Kidney (tissue), 14 donors: ENCODE results near the gene RBMS1. TPM values are rescaled to one million over a fixed set of nuclear protein-coding genes. Genes with fewer than 3 reads are reported as not detected.
A peak's percentile ranks its signal among the peaks of the same experiment; 100 is the strongest.

Source experiments
- DNase-seq, 5 donors: peaks; one replicate each; pipeline ENCODE4 v3.0.0-alpha.2; 2013 to 2020
- FAIRE-seq: peaks from 2 replicates; lab custom pipeline; 2012; peaks lifted over from hg19 to GRCh38; lab: Jason Lieb, UNC
- H3K27ac ChIP-seq, 2 donors: one replicate each; pipeline ENCODE4 v1.7.0; 2013; ENCODE audit warnings: low read depth in 2 of 2, low read length in 2 of 2, inconsistent platforms in 1 of 2
- H3K27me3 ChIP-seq: one replicate; pipeline ENCODE4 v1.7.1; 2013; ENCODE audit warnings: low read length, inconsistent platforms; ENCODE audit not compliant: control insufficient read depth, insufficient read depth
- H3K36me3 ChIP-seq, 3 donors: one replicate each; pipeline versions ENCODE4 v1.7.0 to v1.7.1; 2013; ENCODE audit warnings: low read length in 3 of 3, control low read depth in 1 of 3, inconsistent platforms in 1 of 3; ENCODE audit not compliant: insufficient read depth in 3 of 3, control insufficient read depth in 2 of 3
- H3K4me1 ChIP-seq, 3 donors: one replicate each; pipeline versions ENCODE4 v1.7.0 to v1.7.1; 2013; ENCODE audit warnings: low read length in 3 of 3, inconsistent platforms in 1 of 3, low read depth in 1 of 3; ENCODE audit not compliant: control insufficient read depth in 2 of 3, insufficient read depth in 2 of 3
- H3K4me3 ChIP-seq, 3 donors: one replicate each; pipeline versions ENCODE4 v1.7.0 to v1.8.1; 2013; ENCODE audit warnings: low read length in 3 of 3, control low read depth in 1 of 3, inconsistent platforms in 1 of 3
- H3K9ac ChIP-seq, 3 donors: one replicate each; pipeline versions ENCODE4 v1.7.0 to v1.7.1; 2013; ENCODE audit warnings: low read length in 3 of 3, control low read depth in 1 of 3, inconsistent platforms in 1 of 3
- H3K9me3 ChIP-seq, 3 donors: one replicate each; pipeline versions ENCODE4 v1.7.0 to v1.7.1; 2013; ENCODE audit warnings: low read length in 3 of 3, control low read depth in 1 of 3, inconsistent platforms in 1 of 3; ENCODE audit not compliant: control insufficient read depth in 2 of 3, insufficient read depth in 1 of 3
- CTCF ChIP-seq: IDR thresholded peaks from 3 replicates; pipeline ENCODE4 v1.5.1; 2012; ENCODE audit warnings: mild to moderate bottlenecking, moderate library complexity, borderline replicate concordance; ENCODE audit not compliant: insufficient read depth; ENCODE audit errors: extremely low read depth
- intact Hi-C: fragments of 100-400 bp; cut with DNase I; formaldehyde crosslinking; loops from one replicate; pipeline ENCODE4 v1.11.1; 2022
- polyA plus RNA-seq: library from polyadenylated mRNA; stranded (reverse); fragments of 350-450 nt; fragmentation: Illumina TruSeq; extraction: RNeasy Lipid Tissue Mini Kit (QIAGEN cat#74804); gene quantifications from one replicate; pipeline ENCODE4 v1.2.3, GENCODE V29; 2014; ENCODE audit warnings: low read depth, low replicate concordance; ENCODE audit not compliant: insufficient read depth
- total RNA-seq: library from RNA; stranded (reverse); fragmentation: NEBNext Ultra II Directional; extraction: Animal tissue kit (Norgen Biotek cat#: 25700); gene quantifications from one replicate; pipeline ENCODE4 v1.2.1, GENCODE V29; 2021
- donor health status: control.
- donor health status: control.
- donor health status: control.
- donor health status: control.
- donor health status: control.
- donor health status: DM: yes; HTN: yes; CAD: no.
- donor health status: Normal renal cell carcinoma (clear cell type).

Gene RBMS1
- total and polyA plus RNA-seq, 2 donors from 2014 or later: 25.6 to 94.8 TPM

- Histone ChIP-seq H3K9me3 (no peaks in the 10 kb centered on the region), H3K27ac (peak overlapping the region in 1 of 2 donors; percentile 28), H3K36me3 (no peaks in the 10 kb centered on the region), H3K9ac (no peak overlapping the region), H3K4me3 (no peak overlapping the region), H3K27me3 (no peaks in the 10 kb centered on the region), H3K4me1 (peaks cover 0 to 8% (median 0%) of the 10 kb centered on the region in 3 donors)
- intact Hi-C loops: no loop called here
- TF ChIP-seq CTCF: no peak
- FAIRE-seq: peak; percentile 56
- peak in 4 of 5 donors; percentile 25 to 82 (median 46) for DNase-seq
These were observed 154.5 kb downstream of the RBMS1 start for GRCh38 chr2:160338901-160339685.

GRCh38 chr2:160337728-160338127 lies 155.9 kb downstream of the RBMS1 start:
- TF ChIP-seq CTCF: no peak
- intact Hi-C loops: no loop called here

GRCh38 chr2:160336635-160337034 lies 157.0 kb downstream of the RBMS1 start:
- Histone ChIP-seq H3K4me3 (no peak overlapping the region), H3K36me3 (no peaks in the 10 kb centered on the region), H3K27ac (no peak overlapping the region), H3K27me3 (no peaks in the 10 kb centered on the region), H3K4me1 (peaks cover 0 to 8% (median 0%) of the 10 kb centered on the region in 3 donors), H3K9ac (no peak overlapping the region), H3K9me3 (no peaks in the 10 kb centered on the region)
- peak; percentile 11 for FAIRE-seq
- DNase-seq: no peak
- no peak for TF ChIP-seq CTCF
- intact Hi-C loops: no loop called here

More at GRCh38 chr2:160337728-160338127, 155.9 kb downstream of the RBMS1 start:
- Histone ChIP-seq H3K36me3 (no peaks in the 10 kb centered on the region), H3K27ac (no peak overlapping the region), H3K27me3 (no peaks in the 10 kb centered on the region), H3K4me1 (peaks cover 0 to 8% (median 0%) of the 10 kb centered on the region in 3 donors), H3K4me3 (no peak overlapping the region), H3K9me3 (no peaks in the 10 kb centered on the region), H3K9ac (no peak overlapping the region)
- FAIRE-seq (no peak), DNase-seq (no peak)
